GM23338 (cell line): ENCODE measurements around the gene GHRL.

Source experiments
- EZH2 ChIP-seq: fragments of 200-600 bp; sonication (generic); IDR thresholded peaks from one replicate; pipeline ENCODE4 v1.8.0; 2017; ENCODE audit warnings: antibody characterized with exemption, mild to moderate bottlenecking, low read depth; ENCODE audit not compliant: unreplicated experiment
- EZH2phosphoT487 ChIP-seq: fragments of 200-600 bp; sonication (generic); IDR thresholded peaks from one replicate; pipeline ENCODE4 v1.8.1; 2018; ENCODE audit warnings: antibody characterized with exemption; ENCODE audit not compliant: unreplicated experiment
- TF ChIP-seq, protein P1 (sequence below), 2 experiments: fragments of 200-600 bp in 1 of 2; sonication (generic) in 1 of 2; conservative IDR thresholded peaks; 2 replicates each; pipeline versions ENCODE4 v1.5.1 to v1.6.1; 2016 to 2017; ENCODE audit warnings: antibody characterized with exemption in 2 of 2, low read depth in 2 of 2, mild to moderate bottlenecking in 2 of 2, moderate library complexity in 1 of 2
- TF ChIP-seq, protein P2 (sequence below): IDR thresholded peaks from one replicate; pipeline ENCODE4 v1.6.1; 2018; ENCODE audit warnings: antibody characterized with exemption; ENCODE audit not compliant: unreplicated experiment

GRCh38 chr3:10339376-10339955 is 46.7 kb upstream of the GHRL start:
- TF ChIP-seq, protein P1, sequence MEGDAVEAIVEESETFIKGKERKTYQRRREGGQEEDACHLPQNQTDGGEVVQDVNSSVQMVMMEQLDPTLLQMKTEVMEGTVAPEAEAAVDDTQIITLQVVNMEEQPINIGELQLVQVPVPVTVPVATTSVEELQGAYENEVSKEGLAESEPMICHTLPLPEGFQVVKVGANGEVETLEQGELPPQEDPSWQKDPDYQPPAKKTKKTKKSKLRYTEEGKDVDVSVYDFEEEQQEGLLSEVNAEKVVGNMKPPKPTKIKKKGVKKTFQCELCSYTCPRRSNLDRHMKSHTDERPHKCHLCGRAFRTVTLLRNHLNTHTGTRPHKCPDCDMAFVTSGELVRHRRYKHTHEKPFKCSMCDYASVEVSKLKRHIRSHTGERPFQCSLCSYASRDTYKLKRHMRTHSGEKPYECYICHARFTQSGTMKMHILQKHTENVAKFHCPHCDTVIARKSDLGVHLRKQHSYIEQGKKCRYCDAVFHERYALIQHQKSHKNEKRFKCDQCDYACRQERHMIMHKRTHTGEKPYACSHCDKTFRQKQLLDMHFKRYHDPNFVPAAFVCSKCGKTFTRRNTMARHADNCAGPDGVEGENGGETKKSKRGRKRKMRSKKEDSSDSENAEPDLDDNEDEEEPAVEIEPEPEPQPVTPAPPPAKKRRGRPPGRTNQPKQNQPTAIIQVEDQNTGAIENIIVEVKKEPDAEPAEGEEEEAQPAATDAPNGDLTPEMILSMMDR (conservative IDR thresholded peaks at IDR 0.05; ENCODE audit: low read depth in 2 of 2), result no peak
- no peak for TF ChIP-seq EZH2
- no peak for TF ChIP-seq EZH2phosphoT487
- TF ChIP-seq, protein P2, sequence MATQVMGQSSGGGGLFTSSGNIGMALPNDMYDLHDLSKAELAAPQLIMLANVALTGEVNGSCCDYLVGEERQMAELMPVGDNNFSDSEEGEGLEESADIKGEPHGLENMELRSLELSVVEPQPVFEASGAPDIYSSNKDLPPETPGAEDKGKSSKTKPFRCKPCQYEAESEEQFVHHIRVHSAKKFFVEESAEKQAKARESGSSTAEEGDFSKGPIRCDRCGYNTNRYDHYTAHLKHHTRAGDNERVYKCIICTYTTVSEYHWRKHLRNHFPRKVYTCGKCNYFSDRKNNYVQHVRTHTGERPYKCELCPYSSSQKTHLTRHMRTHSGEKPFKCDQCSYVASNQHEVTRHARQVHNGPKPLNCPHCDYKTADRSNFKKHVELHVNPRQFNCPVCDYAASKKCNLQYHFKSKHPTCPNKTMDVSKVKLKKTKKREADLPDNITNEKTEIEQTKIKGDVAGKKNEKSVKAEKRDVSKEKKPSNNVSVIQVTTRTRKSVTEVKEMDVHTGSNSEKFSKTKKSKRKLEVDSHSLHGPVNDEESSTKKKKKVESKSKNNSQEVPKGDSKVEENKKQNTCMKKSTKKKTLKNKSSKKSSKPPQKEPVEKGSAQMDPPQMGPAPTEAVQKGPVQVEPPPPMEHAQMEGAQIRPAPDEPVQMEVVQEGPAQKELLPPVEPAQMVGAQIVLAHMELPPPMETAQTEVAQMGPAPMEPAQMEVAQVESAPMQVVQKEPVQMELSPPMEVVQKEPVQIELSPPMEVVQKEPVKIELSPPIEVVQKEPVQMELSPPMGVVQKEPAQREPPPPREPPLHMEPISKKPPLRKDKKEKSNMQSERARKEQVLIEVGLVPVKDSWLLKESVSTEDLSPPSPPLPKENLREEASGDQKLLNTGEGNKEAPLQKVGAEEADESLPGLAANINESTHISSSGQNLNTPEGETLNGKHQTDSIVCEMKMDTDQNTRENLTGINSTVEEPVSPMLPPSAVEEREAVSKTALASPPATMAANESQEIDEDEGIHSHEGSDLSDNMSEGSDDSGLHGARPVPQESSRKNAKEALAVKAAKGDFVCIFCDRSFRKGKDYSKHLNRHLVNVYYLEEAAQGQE, result no peak
